A673 (cell line): ENCODE data around the gene KAT8. TPM values are rescaled to one million over a fixed set of nuclear protein-coding genes. Genes with fewer than 3 reads are reported as not detected.

Experiments
- BruUV-seq: library from RNA; stranded (reverse); fragments of 400-500 nt; replicated peaks from 2 replicates; lab custom pipeline; 2021; lab: Mats Ljungman, UMichigan
- CTCF ChIA-PET: fragments of 300-600 bp; sonication (Branson Sonifier 250); formaldehyde crosslinking; loops from one replicate; lab custom pipeline; 2022; ENCODE audit warnings: antibody characterized with exemption; lab: Charles Lee
- POLR2A ChIA-PET: fragments of 300-600 bp; sonication (Branson Sonifier 250); formaldehyde crosslinking; loops from one replicate; lab custom pipeline; 2022; ENCODE audit warnings: antibody characterized with exemption; ENCODE audit not compliant: low non-redundant PET; lab: Charles Lee
- DNase-seq: peaks from one replicate; pipeline ENCODE4 v3.0.0-alpha.2; 2015; ENCODE audit warnings: low spot score
- H3K27ac ChIP-seq: fragments of 200-600 bp; sonication (generic); 2 replicates; pipeline ENCODE4 v1.5.1; 2016; ENCODE audit warnings: mixed run types, low read depth, mild to moderate bottlenecking, mixed read lengths, antibody characterized with exemption, low read length; ENCODE audit not compliant: poor library complexity, severe bottlenecking
- H3K27me3 ChIP-seq: fragments of 200-600 bp; sonication (generic); replicated peaks from 2 replicates; pipeline ENCODE4 v1.6.1; 2017; ENCODE audit warnings: mixed run types, low read depth, mild to moderate bottlenecking, mixed read lengths, antibody characterized with exemption, low read length; ENCODE audit not compliant: insufficient read depth, poor library complexity
- H3K36me3 ChIP-seq: fragments of 200-600 bp; sonication (generic); 2 replicates; pipeline ENCODE4 v1.6.1; 2016; ENCODE audit warnings: mixed run types, mild to moderate bottlenecking, mixed read lengths, antibody characterized with exemption, low read length; ENCODE audit not compliant: insufficient read depth, poor library complexity, severe bottlenecking
- H3K4me1 ChIP-seq: fragments of 200-600 bp; sonication (generic); 2 replicates; pipeline ENCODE4 v1.6.1; 2017; ENCODE audit warnings: mixed run types, mild to moderate bottlenecking, mixed read lengths, antibody characterized with exemption, low read length; ENCODE audit not compliant: insufficient read depth, poor library complexity, severe bottlenecking
- H3K4me3 ChIP-seq: fragments of 200-600 bp; sonication (generic); 2 replicates; pipeline ENCODE4 v1.5.1; 2016; ENCODE audit warnings: low read depth, mixed run types, mild to moderate bottlenecking, mixed read lengths, low read length; ENCODE audit not compliant: poor library complexity, severe bottlenecking
- H3K9me3 ChIP-seq: fragments of 200-600 bp; sonication (generic); 2 replicates; pipeline ENCODE4 v1.6.1; 2016; ENCODE audit warnings: mixed run types, low read depth, mild to moderate bottlenecking, mixed read lengths, antibody characterized with exemption, low read length; ENCODE audit not compliant: poor library complexity, severe bottlenecking
- EZH2 ChIP-seq: fragments of 200-600 bp; sonication (generic); IDR thresholded peaks from 2 replicates; pipeline ENCODE4 v1.6.1; 2017; ENCODE audit warnings: borderline replicate concordance, low read depth, mild to moderate bottlenecking, mixed read lengths, antibody characterized with exemption, low read length; ENCODE audit not compliant: poor library complexity, severe bottlenecking
- intact Hi-C: fragments of 100-400 bp; cut with micrococcal nuclease; formaldehyde crosslinking; loops from one replicate; pipeline ENCODE4 v1.10.0; 2022; ENCODE audit not compliant: unreplicated experiment
- total RNA-seq: library from RNA; stranded (reverse); gene quantifications from 2 replicates; pipeline ENCODE4 v1.2.3, GENCODE V29; 2021
- TF ChIP-seq, protein P1 (sequence below): fragments of 300-800, 200-600 bp; sonication (generic); conservative IDR thresholded peaks from 2 replicates; pipeline ENCODE4 v1.5.1; 2017; ENCODE audit warnings: low read depth, mild to moderate bottlenecking, antibody characterized with exemption, low read length, moderate library complexity, mixed read lengths

Gene KAT8
- total RNA-seq, 1 experiment from 2014 or later = 65.4 TPM

DNA sequence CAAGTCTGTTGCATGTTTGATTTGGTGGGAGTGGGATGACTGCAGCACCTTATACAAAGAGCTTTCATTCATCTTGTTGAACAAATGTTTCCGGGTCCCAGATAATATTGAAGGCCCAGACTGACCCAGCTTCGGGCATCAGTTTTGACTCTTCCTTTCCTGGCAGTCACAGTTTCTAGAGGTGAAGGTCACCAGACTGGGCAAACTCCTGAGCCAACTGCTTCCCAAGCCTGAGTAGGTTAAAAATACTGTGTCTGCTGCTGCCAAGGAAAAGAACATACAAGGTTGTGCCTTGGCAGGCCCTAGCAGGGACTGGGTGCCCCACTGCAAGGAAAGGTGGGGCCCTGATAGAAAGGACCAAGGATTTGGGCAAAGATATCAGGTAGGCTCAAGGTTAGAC, 4.8 kb upstream of the KAT8 start:
- no peak for DNase-seq
- no peak overlapping the region for H3K27ac ChIP-seq
- H3K9me3 ChIP-seq = no peaks in the 10 kb centered on the region
- H3K4me3 ChIP-seq = no peak overlapping the region
- CTCF ChIA-PET = no interaction called here
- intact Hi-C loops = no loop called here
- peaks cover 10% of the 10 kb centered on the region for H3K4me1 ChIP-seq
- BruUV-seq = no TSS peak
- H3K27me3 ChIP-seq = no peaks in the 10 kb centered on the region
- POLR2A ChIA-PET = interaction anchor here (0.8 kb wide), 1 partner anchor 66 kb away, joined by 3 read pairs; no protein-coding TSS in a partner anchor
- TF ChIP-seq EZH2 = no peak
- TF ChIP-seq, protein P1, sequence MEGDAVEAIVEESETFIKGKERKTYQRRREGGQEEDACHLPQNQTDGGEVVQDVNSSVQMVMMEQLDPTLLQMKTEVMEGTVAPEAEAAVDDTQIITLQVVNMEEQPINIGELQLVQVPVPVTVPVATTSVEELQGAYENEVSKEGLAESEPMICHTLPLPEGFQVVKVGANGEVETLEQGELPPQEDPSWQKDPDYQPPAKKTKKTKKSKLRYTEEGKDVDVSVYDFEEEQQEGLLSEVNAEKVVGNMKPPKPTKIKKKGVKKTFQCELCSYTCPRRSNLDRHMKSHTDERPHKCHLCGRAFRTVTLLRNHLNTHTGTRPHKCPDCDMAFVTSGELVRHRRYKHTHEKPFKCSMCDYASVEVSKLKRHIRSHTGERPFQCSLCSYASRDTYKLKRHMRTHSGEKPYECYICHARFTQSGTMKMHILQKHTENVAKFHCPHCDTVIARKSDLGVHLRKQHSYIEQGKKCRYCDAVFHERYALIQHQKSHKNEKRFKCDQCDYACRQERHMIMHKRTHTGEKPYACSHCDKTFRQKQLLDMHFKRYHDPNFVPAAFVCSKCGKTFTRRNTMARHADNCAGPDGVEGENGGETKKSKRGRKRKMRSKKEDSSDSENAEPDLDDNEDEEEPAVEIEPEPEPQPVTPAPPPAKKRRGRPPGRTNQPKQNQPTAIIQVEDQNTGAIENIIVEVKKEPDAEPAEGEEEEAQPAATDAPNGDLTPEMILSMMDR = no peak
- peaks cover 31% of the 10 kb centered on the region for H3K36me3 ChIP-seq

DNA sequence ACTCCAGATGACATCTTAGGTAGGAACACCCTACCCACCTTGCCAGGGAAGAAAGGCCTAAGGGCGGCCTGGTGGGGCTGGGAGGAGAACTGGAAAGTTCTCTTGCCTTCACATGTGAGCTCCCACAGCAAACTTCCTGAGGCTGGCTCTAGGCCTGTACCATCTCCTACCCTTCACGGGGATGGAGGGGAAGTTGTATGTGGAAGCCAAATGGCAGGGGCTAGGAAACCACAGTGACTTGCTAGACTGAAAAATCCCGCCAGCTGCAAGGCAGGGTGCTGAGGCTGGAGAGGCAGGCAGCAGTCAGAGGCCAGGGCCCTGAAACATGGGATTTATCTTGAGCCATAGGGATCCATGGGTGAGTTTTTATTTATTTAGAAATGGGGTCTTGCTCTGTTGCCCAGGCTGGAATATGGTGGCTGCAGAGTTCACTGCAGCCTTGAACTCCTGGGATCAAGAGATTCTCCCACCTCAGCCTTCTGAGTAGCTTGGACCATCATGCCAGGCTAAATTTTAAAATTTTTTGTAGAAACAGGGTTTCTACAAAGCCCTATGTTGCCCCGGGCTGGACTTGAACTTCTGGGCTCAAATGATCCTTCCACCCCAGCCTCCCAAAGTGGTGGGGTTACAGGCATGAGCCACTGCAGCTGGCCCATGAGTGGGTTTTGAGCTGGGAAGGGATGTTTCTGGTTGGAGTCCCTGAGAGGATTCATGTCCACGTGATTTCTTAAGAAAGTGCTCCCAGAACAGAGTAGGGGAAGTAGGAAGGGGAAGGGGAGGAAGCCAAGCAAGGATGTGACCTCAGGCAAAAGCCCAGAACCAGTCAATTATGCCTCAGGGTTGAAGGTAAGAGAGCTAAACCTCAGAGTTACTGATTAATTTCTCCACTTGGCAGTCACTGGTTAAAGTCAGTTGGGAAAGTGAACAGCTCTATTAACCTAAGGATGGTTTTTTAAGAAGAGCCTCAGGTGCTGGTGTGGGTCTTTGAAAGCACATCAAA, 4.0 kb upstream of the KAT8 start:
- TF ChIP-seq, protein P1 = no peak
- TF ChIP-seq EZH2 = no peak
- peaks cover 31% of the 10 kb centered on the region for H3K36me3 ChIP-seq
- H3K27ac ChIP-seq = no peak overlapping the region
- CTCF ChIA-PET = no interaction called here
- no peak overlapping the region for H3K4me3 ChIP-seq
- no peaks in the 10 kb centered on the region for H3K9me3 ChIP-seq
- H3K4me1 ChIP-seq = peaks cover 9% of the 10 kb centered on the region
- BruUV-seq = no TSS peak
- no peak for DNase-seq
- H3K27me3 ChIP-seq = no peaks in the 10 kb centered on the region
- intact Hi-C loops = no loop called here
- POLR2A ChIA-PET = interaction anchor here (0.8 kb wide), 1 partner anchor 67 kb away, joined by 3 read pairs; no protein-coding TSS in a partner anchor

DNA sequence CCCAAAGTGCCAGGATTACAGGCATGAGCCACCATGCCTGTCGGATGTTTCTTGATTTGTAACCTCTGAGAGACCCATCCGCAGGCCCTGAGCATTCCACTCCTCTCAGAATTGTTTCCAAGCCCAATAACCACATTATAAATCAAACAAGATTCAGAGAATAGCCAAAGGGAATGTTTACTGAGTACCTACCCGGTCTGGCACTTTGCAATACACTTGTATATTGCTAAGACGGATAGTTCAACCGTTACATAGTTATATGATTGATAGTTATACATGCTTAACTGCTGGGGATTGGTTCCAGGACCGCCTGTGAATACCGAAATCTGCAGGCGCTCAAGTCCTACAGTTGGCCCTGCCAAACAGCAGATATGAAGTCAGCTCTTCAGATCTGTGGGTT, 3.0 kb upstream of the KAT8 start:
- Histone ChIP-seq H3K27me3 (no peaks in the 10 kb centered on the region), H3K4me3 (no peak overlapping the region), H3K4me1 (peaks cover 6% of the 10 kb centered on the region), H3K36me3 (peaks cover 38% of the 10 kb centered on the region), H3K27ac (peak overlapping the region; percentile 23), H3K9me3 (no peaks in the 10 kb centered on the region)
- TF ChIP-seq, protein P1 = no peak
- TF ChIP-seq EZH2 = no peak
- ChIA-PET POLR2A (no interaction called here), CTCF (no interaction called here)
- DNase-seq = no peak
- BruUV-seq = no TSS peak
- intact Hi-C loops = no loop called here
